Stimulated activated CD4-positive, alpha-beta T cell treated with anti-CD3 and anti-CD28 coated beads, TNF-alpha, amount 100 ng/mL, for 1 hour (primary cell): ENCODE results near the gene ABHD5.

ENCODE experiments used
- DNase-seq, 3 donors: peaks; one replicate each; pipeline ENCODE4 v3.0.0-alpha.2; 2020; ENCODE audit warnings: low read depth in 3 of 3, low spot score in 1 of 3

Gene ABHD5

GRCh38 chr3:43710607-43711006 lies 19.9 kb downstream of the ABHD5 start:
- no peak for DNase-seq

DNA sequence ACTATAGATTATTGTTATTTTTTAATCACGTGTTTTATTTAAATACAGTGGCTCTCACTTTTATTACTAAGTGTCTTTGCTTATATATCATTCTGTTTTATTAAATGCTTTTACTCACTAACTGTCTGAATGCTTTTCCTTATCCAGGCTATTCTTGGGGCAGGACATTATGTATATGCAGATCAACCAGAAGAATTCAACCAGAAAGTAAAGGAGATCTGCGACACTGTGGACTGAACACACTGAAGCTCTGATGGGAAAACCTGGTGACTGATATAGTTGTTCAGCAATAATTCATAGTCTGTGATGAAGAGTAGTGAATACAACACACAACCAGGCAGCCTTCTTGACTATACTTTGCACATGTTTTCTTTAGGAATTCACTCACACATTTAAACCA lies 27.6 kb downstream of the ABHD5 start:
- no peak for DNase-seq

GRCh38 chr3:43723121-43723734 lies 32.5 kb downstream of the ABHD5 start:
- DNase-seq = no peak

DNA sequence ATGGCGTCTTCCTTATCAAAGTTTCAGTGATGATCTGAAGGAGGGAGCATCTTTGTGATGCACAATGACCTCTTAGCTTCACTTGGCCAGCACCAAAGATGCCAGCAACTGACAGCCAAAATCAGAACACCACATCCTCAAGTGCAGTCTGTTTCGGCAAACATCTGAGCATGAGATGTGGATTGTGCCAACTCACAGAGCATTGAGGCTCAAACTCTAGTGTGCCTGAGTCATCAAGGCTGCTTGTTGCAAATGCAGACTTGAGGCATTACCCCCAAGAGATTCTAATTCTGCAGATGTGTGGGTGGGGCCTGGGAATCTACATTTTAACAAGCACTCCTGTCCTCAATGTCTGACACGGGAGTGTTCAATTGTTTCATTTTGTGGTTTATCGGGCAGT lies 35.8 kb downstream of the ABHD5 start:
- no peak for DNase-seq

- no peak for DNase-seq
Measured at GRCh38 chr3:43727930-43728329, 37.2 kb downstream of the ABHD5 start.

DNA sequence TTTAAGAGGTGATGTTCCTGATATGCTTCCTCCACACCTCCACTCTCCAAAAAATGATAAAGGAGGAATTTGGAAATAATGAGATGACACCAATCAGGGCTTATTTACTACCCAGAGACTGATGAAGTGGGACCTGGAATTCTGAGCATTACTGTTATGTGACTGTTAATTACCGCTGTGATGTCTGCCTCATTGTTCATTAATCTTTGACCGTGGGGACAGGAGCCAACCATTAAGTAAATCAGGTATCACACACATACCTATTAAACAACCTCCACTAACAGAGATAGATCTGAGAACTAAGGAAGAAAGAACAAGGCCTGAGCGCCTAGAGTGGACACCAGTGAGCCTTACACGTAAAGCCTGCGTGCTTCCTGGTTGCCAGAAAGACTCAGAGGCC lies 37.7 kb downstream of the ABHD5 start:
- DNase-seq = no peak

DNA sequence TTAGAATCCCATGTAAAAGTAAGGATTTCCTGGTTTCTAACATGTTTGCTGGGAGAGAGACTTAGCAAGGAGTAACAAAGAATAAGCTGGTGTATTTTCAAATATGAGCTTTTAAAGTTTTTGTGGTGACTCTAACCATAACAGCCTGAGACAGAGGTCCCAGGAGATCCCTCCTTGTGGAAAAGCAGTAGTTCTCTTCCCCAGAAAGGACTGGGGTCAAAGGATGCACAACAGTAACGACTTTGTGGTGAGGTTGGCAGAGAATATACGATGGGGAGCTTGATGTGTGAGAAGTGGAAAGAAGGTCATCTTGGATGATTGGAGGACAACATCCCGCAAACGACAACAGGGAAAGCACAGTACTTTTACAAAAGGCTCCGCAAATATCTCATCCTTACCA lies 38.2 kb downstream of the ABHD5 start:
- no peak for DNase-seq

GRCh38 chr3:43729707-43730414 lies 39.1 kb downstream of the ABHD5 start:
- no peak for DNase-seq

DNA sequence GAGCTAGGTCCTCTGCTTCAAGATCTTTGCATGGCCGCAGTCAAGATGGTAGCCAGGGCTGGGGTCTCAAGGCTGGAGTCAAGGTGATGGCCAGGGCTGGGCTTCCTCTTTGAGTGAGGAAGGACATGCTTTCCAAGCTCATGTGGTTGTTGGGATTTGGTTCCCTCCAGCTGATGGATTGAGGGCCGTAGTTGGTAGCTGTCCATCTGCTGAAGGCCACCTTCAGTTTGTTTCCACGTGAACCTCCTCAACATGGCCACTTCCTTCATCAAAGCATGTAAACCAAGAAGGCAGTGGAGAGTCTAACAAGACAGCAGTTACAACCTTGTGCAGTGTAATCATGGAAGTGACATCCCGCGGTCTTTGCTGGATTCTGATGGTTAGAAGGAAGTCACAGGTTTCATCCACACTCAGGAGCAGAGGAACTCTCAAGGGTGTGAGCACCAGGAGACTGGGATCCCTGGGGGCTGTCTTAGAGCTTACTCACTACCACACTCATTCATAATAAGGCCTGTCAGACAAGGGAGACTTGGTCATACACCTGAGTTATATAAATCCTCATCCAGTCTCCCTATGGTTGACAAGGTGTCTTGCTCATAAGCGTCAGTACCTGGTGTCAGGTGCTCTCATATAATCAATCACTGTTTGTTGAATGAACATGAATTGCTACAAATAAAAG lies 42.1 kb downstream of the ABHD5 start:
- no peak for DNase-seq

GRCh38 chr3:43733459-43734384 lies 43.0 kb downstream of the ABHD5 start:
- no peak for DNase-seq

GRCh38 chr3:43734685-43735084 lies 43.9 kb downstream of the ABHD5 start:
- no peak for DNase-seq

DNA sequence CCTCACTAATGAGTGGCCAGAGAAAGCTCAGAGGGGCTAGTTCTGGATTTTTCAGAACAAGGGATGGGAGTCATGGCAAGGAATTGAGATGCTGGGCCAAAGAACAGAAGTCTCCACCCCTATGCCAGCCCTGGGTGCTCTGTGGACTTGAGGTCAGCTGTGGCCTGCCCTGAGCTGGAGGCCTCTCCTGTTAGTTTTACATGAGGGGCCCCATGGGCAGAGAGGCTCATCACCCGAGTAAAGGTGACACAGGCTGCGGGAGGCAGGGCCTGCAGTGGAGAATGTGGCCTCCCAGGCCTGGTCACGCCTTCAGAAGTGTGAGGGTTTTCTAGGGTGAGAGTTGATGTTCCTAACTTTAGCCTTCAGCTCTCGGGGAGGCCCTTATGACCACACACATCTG lies 44.9 kb downstream of the ABHD5 start:
- DNase-seq = no peak

DNA sequence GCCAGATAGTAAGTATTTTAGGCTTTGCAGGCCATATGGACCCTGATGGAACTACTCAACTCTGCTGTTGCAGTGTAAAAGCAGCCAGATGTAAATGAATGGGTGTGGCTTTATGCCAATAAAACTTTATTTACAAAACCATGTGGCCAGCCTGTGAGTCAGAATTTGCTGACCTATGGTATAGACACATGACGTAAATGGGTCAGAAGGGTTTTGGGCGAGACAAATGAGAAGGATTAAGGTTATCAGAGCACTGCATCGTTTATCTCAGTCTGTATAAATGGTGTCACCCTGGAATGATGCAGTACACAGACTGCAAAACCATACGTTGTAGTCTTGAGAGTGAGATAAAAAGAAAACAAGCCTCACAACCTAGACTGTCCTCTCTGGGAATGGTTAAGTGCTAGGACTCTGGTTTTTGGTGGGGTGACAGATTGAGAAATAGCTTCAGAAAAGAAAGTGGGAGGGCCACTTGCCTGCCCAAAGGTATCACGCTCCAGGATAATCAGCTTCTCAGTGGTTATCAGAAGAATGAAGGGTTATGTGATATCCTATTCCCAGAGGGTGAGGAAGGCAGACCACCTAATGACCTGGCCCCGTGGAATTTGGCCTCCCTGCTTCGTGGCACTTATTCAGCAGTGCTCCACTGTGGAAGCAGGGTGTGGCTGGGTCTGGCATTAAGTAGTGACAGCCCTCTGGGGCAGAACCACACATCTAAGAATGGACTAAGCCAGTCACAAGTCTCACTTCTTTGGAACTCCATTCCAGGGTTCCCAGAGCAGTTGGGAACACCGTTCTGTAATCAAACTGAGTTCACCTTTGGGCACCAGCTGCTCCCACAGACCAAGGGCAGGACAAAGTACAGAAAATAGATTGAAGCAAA lies 46.1 kb downstream of the ABHD5 start:
- DNase-seq = no peak

- no peak for DNase-seq
Measured at GRCh38 chr3:43738305-43738704, 47.6 kb downstream of the ABHD5 start.

GRCh38 chr3:43742920-43743319 lies 52.2 kb downstream of the ABHD5 start:
- no peak for DNase-seq

- no peak for DNase-seq
Measured at GRCh38 chr3:43747641-43748040, 56.9 kb downstream of the ABHD5 start.

- no peak for DNase-seq
Measured at GRCh38 chr3:43748179-43748578, 57.4 kb downstream of the ABHD5 start.

- no peak for DNase-seq
Measured at GRCh38 chr3:43748645-43749044, 57.9 kb downstream of the ABHD5 start.

GRCh38 chr3:43752905-43753304 lies 62.2 kb downstream of the ABHD5 start:
- DNase-seq = no peak
